T1000 (cell line): Measurements from ENCODE around the gene MYH10.
"Not testable (repeated sequence)": the region's sequence is repeated elsewhere in the genome, so short reads cannot be mapped to it uniquely, and the experiment has no call there.

Experiments used
- DNase-seq: peaks from one replicate; lab custom pipeline; 2025; ENCODE audit warnings: mixed read lengths; lab: John Stamatoyannopoulos, UW

Gene MYH10

GRCh38 chr17:8556074-8556473, 74.5 kb downstream of the MYH10 start:
- no peak for DNase-seq

GRCh38 chr17:8555062-8555461, 75.5 kb downstream of the MYH10 start:
- no peak for DNase-seq

GRCh38 chr17:8552577-8553320, 77.8 kb downstream of the MYH10 start:
- DNase-seq, result no peak

GRCh38 chr17:8542599-8543502, 87.7 kb downstream of the MYH10 start:
- DNase-seq, result no peak

- not testable (repeated sequence) for DNase-seq
Observed at GRCh38 chr17:8539976-8540375, 90.5 kb downstream of the MYH10 start.

- DNase-seq, result no peak
Observed at GRCh38 chr17:8537734-8538133, 92.8 kb downstream of the MYH10 start.

GRCh38 chr17:8534498-8535188, 95.9 kb downstream of the MYH10 start:
- no peak for DNase-seq

GRCh38 chr17:8532021-8532420, 98.5 kb downstream of the MYH10 start:
- DNase-seq, result no peak

- DNase-seq, result no peak
Observed at GRCh38 chr17:8522577-8522976, 107.9 kb downstream of the MYH10 start.

GRCh38 chr17:8520981-8521380, 109.5 kb downstream of the MYH10 start:
- no peak for DNase-seq

GRCh38 chr17:8518850-8519249, 111.7 kb downstream of the MYH10 start:
- DNase-seq, result no peak

- DNase-seq, result no peak
Observed at GRCh38 chr17:8518326-8518725, 112.2 kb downstream of the MYH10 start.

GRCh38 chr17:8514801-8515200, 115.7 kb downstream of the MYH10 start:
- DNase-seq, result no peak

GRCh38 chr17:8506145-8506544, 124.4 kb downstream of the MYH10 start:
- DNase-seq, result no peak

GRCh38 chr17:8504460-8505207, 125.9 kb downstream of the MYH10 start:
- no peak for DNase-seq

- no peak for DNase-seq
Observed at GRCh38 chr17:8503807-8504206, 126.7 kb downstream of the MYH10 start.

GRCh38 chr17:8503368-8503767, 127.2 kb downstream of the MYH10 start:
- DNase-seq, result no peak

- no peak for DNase-seq
Observed at GRCh38 chr17:8502126-8502525, 128.4 kb downstream of the MYH10 start.

GRCh38 chr17:8500609-8501008, 129.9 kb downstream of the MYH10 start:
- DNase-seq, result no peak

- no peak for DNase-seq
Observed at GRCh38 chr17:8499614-8500013, 130.9 kb downstream of the MYH10 start.

- no peak for DNase-seq
Observed at GRCh38 chr17:8499171-8499570, 131.4 kb downstream of the MYH10 start.

GRCh38 chr17:8496081-8496480, 134.4 kb downstream of the MYH10 start:
- no peak for DNase-seq
